Glomerular visceral epithelial cell (primary cell): Measurements from ENCODE around the gene JPH4.
A peak's percentile ranks its signal among the peaks of the same experiment; 100 is the strongest.
"Not testable (repeated sequence)": the region's sequence is repeated elsewhere in the genome, so short reads cannot be mapped to it uniquely, and the experiment has no call there.

ENCODE experiments used
- DNase-seq: peaks from one replicate; pipeline ENCODE4 v3.0.0-alpha.2; 2016; ENCODE audit errors: extremely low spot score

The JPH4 gene

GRCh38 chr14:23609001-23609400 lies 30.4 kb upstream of the JPH4 start:
- DNase-seq = no peak

DNA sequence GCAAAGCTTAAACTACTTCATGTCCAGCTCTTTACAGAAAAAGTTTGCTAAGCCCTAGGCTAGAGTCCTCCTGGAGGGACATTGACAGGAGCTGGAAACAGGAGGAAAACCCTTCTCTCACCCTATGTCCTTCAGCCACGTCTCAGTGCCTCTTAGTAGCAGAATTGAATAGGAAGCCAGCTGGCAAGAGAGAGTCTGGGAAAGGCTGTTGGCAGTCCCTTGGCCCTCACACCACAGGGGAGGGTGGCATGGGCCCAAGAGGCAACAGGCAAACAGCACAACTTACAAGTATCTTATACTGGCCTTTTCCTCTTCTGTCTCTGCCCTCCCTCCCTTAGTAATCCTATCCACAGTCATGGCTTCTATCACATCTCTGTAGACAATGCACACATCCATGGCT lies 29.9 kb upstream of the JPH4 start:
- DNase-seq = no peak

- DNase-seq = peak; percentile 29
These were observed 27.5 kb upstream of the JPH4 start for GRCh38 chr14:23605931-23606585.

DNA sequence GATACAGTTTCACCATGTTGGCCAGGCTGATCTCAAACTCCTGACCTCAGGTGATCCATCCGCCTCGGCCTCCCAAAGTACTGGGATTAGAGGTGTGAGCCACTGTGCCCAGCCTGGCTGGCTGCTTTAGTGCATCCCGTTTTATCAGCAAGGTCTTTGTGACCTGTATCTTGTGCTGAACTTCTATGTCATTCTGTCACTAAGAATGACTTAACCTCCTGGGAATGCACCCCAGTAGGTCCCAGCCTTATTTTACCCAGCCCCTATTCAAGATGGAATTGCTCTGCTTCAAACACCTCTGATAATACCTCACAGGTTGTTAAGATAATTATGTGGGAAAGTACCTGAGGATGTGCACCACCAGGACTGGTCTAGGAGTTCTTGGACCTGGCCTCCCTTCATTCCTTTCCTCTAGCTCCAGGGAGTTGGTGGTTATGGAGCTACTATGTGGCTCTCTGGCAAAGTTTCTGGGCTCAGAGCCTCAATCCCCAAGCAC lies 26.1 kb upstream of the JPH4 start:
- no peak for DNase-seq

- DNase-seq = no peak
These were observed 25.6 kb upstream of the JPH4 start for GRCh38 chr14:23604148-23604547.

GRCh38 chr14:23603103-23603502 lies 24.5 kb upstream of the JPH4 start:
- no peak for DNase-seq

DNA sequence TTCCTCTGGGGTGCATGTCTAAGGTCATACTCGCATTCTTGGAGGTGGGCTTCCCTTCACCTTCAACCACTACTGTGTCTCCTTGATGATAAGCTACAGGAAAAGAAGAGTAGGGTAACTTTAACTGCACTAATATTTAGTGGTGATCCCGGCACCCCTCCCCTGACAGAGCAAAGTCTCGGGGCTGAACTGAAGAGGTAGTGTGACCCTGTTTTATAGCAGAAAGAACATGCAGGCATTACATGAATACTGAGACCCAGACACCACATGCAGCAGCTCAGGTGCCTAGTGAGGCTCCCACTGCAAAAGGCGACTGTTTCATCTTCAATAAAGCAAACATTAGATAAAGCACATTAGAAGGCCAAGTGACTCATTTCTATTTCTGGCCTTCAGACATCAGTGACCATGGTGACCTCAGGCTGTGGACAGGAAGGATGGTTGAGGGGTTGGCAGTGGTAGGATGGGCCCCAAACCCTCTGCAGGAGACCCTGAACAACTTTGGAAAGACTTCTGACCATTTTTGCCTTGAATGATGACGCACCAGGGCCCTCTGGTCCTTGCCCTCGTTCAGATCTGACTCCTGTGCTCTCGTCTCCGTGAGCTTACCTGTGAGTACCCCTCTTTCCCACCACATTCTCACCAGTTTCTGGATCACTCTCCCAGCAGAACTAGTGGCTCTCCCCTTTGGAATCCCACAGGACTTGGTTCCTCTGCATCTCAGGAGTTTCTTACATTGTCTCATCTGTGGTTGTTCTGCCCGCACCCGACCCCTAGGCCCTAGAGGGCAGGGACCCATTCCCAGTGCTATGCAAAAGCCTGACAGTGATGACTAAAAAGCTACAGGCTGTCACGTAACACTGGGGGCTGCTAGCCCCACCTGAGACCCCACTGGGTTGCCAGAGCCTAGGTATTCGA lies 23.8 kb upstream of the JPH4 start:
- DNase-seq = peak; percentile 20

DNA sequence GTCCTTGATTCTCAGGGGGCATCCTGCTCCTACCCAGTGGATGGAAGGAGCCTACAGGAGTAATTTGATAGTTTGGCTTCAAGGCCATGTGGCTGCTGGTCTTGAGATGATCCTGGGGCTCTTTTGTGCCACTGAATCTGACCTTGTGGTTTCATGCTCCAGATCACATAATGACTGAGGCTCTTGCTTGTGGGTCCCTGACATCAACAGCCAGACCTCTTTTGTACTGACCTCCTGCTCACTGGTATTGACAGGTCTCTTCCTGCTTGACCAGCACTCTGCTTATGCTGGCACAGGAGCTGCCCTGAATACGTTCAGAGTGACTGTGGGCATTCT lies 23.2 kb upstream of the JPH4 start:
- peak; percentile 60 for DNase-seq

DNA sequence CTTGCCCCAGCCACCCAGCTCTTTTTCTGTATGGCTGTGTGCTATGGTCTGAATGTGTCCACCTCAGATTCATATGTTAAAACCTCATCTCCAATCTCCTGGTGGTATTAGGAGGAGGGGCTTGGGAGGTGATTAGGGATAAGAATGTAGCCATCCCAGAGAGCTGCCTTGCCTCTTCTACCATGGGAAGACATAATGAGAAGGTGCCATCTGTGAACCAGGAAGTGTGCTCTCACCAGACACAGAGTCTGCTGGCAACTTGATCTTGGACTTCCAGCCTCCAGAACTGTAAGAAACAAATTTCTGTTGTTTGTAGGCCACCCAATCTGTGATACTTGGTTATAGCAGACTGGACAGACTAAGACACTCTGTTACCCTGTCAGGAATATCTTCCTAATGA lies 22.8 kb upstream of the JPH4 start:
- no peak for DNase-seq

GRCh38 chr14:23600806-23601205 lies 22.2 kb upstream of the JPH4 start:
- no peak for DNase-seq

GRCh38 chr14:23600322-23600707 lies 21.7 kb upstream of the JPH4 start:
- DNase-seq = no peak

DNA sequence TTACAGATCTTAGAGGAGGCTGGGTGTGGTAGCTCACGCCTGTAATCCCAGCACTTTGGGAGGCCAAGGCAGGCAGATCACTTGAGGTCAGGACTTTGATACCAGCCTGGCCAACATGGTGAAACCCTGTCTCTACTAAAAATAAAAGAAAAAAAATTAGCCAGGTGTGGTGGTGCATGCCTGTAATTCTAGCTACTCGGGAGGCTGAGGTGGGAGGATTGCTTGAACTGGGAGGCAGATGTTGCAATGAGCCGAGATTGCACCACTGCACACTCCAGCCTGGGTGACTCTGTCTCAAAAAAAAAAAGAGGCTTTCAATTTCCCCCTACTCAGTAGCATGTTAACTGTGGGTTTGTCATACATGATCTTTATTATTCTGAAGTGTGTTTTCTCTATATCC lies 15.6 kb upstream of the JPH4 start:
- DNase-seq = not testable (repeated sequence)

DNA sequence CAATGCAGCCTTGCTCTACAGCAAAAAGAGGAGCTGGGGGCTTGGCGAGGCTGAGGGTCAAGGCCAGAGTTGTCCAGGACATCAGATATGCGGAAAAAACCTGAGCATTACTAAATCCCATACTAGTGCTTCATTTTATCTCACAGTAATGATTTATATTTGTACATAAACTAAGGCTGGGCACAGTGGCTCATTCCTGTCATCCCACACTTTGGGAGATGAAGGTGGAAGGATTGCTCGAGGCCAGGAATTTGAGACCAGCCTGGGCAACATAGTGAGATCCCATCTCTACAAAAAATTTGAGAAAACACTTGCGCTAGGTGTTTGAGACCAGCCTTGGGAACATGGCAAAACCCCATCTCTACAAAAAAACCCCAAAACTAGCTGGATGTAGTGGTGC lies 11.6 kb upstream of the JPH4 start:
- DNase-seq = no peak

- DNase-seq = no peak
These were observed 11.0 kb upstream of the JPH4 start for GRCh38 chr14:23589606-23590005.

- DNase-seq = peak; percentile 91
These were observed 10.5 kb upstream of the JPH4 start for GRCh38 chr14:23588884-23589598.

- not testable (repeated sequence) for DNase-seq
These were observed 6.1 kb upstream of the JPH4 start for GRCh38 chr14:23584527-23585203.

DNA sequence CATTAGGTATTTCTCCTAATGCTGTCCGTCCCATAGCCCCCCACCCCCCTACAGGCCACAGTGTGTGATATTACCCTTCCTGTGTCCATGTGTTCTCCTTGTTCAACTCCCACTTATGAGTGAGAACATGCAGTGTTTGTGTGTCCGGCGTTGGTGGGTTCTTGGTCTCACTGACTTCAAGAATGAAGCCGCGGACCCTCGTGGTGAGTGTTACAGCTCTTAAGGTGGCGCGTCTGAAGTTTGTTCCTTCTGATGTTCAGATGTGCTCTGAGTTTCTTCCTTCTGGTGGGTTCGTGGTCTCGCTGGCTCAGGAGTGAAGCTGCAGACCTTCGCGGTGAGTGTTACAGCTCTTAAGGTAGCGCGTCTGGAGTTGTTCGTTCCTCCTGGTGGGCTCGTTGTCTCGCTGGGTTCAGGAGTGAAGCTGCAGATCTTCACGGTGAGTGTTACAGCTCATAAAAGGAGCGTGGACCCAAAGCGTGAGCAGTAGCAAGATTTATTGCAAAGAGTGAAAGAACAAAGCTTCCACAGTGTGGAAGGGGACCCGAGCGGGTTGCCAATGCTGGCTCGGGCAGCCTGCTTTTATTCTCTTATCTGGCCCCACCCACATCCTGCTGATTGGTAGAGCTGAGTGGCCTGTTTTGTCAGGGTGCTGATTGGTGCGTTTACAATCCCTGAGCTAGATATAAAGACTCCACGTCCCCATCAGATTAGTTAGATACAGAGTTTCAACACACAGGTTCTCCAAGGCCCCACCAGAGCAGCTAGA lies 5.4 kb upstream of the JPH4 start:
- not testable (repeated sequence) for DNase-seq

GRCh38 chr14:23582906-23583760 lies 4.5 kb upstream of the JPH4 start:
- no peak for DNase-seq

DNA sequence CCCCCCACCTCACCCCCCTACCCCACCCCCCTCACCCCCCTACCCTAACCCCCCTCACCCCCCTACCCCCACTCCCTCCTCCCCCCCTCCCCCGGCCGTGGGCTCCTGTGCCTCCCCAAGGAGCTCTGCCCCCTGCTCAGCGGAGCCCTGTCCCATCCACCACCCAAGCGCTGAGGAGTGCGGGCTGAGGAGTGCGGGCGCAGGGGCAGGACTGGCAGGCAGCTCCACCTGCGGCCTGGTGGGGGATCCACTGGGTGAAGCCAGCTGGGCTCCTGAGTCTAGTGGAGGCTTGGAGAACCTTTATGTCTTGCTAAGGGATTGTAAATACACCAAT lies 2.3 kb upstream of the JPH4 start:
- no peak for DNase-seq

DNA sequence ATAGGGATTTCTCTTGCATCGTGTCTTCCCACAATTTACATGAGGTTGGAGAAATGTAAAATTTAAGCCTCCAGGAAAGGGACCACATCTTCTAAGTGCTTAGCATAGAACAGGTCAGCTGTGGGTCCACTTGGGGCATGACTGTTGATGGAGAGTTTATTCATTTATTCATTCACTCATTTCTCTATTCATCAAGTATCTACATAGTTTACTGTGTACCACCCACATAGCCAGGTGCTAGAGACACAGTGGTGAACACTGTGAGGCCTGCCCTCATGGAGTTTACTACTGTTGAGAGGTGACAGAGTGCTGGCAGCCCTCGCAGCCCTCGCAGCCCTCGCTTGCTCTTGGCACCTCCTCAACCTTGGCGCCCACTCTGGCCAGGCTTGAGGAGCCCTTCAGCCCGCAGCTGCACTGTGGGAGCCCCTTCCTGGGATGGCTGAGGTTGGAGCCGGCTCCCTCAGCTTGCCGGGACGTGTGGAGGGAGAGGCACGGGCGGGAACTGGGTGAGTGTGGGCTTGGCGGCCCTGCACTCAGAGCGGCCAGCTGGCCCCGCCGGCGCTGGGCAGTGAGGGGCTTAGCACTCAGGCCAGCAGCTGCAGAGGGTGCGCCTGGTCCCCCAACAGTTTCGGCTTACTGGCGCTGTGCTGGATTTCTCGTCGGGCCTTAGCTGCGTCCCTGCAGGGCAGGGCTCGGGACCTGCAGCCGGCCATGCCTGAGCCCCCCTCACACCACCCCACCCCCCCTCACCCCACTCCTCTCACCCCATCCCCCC lies 1.7 kb upstream of the JPH4 start:
- no peak for DNase-seq
